GM19043 (cell line): ENCODE measurements around the gene OSBPL7.

Source experiments
- ATAC-seq: cut with Tn5 transposase; IDR thresholded peaks from one replicate; pipeline ENCODE4 v1.9.1; 2021; ENCODE audit warnings: low read depth; ENCODE audit not compliant: unreplicated experiment

OSBPL7 gene

DNA sequence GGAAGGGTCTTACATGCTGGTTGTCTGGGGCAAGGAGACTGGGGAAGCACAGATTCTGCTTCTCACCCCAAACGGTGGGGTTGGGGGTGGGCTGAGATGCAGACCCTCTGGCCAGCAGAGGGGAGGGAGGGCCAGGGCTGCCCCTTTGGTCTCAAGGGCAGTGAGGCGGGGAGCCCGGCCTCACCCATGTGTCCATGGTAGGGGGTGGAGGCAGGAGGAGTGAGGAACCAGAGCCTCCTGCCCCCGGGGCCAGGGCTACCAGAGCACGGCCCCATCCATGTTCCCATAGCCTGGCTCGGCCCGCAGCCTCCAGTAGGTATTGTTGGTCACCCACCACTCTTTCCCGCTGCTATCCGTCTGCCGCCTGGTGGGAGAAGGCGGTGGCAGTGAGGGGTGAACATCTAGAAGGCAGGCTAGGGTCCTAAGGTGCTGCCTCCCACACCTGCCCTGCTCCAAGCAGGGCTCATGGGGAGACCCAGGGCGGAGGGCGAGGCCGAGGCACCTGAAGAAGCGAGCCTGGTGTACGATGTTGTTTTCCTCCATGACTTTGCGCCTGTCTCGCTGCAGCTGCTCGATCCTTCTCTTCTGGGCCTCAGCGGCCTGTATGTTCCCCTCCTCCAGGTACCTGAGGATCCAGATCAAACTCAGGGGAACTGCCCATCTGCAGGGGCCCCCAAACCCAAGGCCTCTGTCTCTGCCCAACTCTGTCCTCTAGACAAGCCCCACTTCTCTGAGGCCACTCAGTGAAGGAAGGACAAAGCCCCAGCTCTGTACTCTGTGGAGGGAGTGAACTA lies 13.4 kb downstream of the OSBPL7 start:
- no peak for ATAC-seq

DNA sequence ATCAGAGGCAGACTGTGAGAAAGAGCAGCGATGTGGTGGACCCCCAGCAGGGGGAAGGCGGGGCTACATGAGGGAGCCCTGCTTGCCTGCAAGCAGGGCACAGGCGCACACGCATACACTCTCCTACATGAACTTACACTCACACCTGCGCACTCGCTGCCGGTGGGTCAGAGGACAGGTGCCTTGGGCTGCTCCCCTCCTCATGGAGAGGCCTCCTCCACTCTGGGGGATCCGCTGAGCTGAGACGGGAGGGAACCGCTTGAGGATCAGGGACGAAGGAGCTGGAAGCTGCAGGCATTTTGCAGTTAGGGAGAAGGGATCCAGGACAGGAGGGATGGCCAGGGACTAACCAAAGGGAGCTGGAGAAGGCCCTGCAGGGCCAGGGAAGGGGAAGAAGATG lies 14.2 kb downstream of the OSBPL7 start:
- ATAC-seq = no peak

DNA sequence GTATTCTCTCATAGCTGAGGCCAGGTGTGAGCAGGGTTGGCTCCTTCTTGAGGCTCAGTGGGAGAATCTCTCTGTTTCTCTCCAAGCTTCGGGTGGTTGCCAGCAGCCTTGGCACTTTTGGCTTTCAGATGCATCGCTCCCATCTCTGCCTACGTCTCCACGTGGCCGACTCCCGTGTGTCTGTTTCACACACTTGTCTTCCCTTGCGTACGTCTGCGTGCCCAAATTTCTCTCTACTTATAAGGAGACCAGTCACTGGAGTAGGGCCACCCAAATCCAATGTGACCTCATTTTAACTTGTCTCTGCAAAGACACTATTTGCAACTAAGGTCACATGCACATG lies 14.7 kb downstream of the OSBPL7 start:
- ATAC-seq = no peak

DNA sequence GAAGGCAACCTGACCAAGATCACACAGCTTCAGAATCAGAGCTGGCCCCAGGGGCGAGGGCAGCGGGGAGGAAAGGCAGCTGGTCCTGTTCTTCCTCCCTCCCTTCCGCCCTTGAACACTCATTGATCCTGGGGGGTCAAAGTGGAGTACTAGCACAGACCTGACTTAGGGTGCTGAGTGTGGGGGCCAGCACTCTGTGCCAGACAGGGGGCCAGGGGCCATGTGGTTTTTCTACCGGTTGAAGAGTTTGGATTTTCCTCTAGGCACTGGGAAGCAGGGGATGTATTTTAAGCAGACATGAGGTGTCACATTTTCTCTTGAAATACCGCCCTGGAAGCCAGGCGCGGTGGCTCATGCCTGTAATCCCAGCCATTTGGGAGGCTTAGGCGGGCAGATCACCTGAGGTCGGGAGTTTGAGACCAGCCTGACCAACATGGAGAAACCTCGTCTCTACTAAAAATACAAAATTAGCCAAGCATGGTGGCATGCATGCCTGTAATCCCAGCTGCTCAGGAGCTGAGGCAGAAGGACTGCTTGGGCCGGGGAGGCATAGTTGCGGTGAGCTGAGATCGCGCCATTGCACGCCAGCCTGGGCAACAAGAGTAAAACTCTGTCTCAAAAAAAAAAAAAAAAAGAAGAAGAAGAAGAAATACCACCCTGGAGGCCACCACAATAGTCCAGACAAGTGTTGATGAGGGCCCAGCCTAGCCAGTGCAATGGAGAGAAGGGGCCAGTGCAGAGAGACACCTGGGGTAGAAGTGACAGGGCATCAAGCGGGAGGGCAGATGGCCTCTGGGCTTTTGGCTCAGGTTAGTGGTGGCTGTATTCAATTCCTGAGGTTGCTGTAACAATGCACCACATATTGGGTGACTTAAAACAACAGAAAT lies 15.3 kb downstream of the OSBPL7 start:
- ATAC-seq = no peak

DNA sequence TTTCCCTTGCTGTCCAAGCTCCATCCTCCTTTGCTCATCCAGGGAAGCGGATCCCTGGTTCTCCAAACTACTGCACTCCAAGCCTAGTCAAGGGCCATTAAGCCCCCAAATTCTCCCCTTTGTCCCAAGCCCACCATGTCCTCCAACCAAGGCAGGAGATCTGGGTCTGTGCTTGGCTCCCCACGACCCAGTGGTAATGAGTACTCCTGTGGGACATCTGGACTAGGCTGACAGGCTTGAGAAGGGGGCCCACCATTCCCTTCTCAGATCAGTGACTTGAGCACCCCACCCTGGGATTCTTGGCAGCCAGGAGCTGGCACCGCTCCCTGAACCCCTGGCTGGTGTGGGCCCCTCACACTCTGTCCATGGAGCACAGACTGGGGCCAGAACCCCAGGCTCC lies 17.1 kb downstream of the OSBPL7 start:
- ATAC-seq = no peak

DNA sequence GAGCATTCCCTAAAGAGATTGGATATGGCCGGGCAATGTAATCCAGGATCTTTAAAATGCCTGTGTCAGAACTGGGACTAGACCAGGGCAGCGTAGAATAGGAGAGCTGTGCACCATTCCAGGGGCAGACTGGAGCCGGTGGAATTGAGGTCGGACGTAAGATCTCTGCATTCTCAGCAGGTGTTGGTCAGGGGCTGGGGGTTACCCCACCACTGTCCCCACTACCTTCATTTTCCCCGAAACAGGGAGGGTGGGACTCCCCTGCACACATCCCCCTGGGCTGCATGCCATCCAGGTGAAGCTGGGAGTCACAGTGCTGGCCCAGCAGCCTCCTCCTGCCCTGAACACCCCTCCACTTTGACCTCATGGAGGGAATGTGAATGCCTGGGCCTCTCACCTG lies 17.8 kb downstream of the OSBPL7 start:
- ATAC-seq = no peak

DNA sequence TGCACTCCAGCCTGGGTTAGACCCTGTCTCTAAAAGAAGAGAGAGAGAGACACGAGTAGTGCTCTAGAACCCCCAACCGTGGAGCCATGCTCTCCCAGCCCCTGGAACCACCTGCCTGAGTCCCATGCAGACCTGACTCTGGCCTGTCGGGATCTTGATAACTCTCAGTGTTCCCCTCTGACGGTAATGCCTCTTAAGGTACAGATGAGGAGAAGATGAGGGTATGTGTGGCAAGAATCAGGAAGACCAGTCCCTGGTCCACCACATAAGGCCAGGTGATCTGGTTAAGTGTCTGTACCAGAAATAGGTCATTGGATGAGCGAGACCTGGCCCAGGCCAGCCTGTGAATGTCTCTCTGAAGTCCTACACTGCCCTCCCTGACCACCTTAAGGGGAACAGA lies 18.4 kb downstream of the OSBPL7 start:
- no peak for ATAC-seq

DNA sequence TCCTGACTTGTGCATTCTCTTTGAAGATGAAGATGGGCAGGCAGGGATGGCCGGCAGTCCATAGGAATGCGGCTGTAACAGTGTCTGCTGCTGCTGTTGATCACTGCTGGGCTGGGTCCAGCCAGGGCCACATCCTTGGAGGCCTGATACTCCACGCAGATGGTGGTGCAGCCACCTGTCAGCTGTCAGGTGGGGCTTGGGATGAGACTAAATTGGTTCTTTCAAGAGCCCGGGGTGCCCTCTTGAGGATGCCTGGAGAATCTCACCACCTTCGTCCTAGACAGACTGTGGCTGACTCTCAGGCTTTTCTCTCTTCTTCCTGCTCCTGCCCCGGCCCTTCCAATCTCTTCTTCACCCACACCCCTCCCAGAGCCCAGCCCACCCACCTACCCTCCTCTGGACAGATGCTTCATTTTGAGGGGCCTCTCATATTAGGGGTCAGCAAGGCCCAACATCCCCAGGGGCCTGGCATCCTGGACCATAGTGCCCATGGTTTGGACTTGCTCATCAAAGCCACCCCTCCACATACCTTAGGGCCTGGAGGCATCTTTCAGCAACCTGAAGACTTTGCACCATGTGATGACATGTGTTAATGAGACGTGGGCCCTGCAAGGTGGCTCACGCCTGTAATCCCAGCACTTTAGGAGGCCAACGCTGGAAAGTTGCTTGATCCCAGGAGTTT lies 19.1 kb downstream of the OSBPL7 start:
- ATAC-seq = no peak

DNA sequence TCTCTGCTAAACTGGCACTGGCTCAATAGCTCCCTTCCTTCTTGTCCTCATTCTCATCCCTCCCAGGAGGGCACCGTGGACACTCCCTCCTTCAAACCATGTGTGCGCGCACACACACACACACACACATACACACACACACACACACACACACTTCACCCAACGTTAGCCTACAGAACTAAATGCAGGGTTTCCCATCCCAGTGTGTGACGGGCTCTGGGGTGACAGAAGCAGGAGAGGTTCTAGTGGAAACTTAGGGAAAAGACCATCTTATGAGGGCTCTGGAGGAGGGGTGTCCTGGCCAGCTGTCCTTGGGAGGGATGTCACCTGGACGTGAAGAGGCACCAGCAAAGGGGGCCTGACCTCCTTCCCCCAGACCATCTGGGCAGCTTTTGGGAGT lies 19.7 kb downstream of the OSBPL7 start:
- ATAC-seq = no peak

DNA sequence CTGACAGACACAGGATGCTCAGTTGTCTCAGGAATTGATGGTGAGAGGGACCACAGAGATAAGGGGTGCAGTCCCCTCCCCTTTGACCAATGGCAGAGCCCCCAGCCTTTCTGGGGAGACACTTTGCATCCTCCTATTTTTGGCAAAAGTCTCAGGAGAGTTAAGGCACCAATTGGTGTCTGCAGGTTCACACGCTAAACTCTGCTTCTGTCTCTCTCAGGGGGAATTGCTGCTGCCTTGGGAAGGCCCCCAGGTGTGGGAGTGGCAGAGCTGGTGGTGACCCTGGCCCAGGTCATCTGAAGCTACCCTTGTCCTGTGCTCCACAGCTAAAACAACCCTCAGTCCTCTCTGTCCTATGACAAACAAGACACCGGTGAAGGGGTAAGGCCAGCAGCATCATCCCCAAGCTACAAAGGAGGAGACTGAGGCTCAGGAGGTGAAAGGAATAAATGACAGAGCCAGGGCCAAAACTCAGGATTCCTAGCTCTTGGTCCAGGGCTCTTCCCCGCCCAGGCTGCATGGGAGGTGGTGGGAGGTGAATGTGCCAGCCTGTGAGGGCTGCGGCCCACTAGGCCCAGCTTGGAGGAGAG lies 20.3 kb downstream of the OSBPL7 start:
- ATAC-seq = no peak

DNA sequence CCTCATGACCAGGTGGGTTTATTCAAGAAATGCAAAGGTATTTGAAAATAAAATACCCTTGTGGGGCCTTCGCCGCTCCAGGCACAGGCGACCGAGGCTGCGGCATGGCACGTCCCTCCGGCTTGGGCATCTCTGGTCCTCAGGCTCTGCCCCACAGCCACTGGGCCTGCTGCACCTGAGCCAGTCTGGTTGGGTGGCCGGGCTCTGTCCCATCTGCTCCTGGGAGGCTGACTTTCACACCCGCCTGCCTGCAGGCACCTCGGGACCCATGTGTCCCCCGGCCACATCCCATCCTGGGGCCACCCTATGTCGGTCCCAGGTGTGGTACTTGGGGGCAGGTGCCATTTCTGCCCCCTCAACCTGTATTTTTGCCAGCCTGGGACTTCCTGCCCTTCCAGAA lies 20.9 kb downstream of the OSBPL7 start:
- ATAC-seq = no peak

DNA sequence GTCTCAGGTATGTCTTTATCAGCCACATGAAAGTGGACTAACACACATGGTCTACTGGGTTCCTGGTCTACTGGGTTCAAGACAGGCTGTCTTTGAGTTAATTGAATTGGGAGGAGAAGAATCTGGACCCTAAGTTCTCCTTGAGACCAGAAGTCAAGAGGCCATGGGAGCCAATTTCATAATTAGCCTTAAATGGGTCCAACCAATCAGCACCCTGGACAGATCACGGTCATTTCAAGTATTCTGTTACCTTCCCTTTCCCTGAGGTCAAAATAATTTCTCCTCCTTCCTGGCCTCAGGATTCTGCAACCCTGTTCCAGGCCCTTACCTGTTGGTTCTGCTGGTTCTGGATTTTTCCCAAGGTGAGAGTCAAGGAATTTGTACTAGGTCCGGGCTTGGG lies 23.8 kb downstream of the OSBPL7 start:
- no peak for ATAC-seq

DNA sequence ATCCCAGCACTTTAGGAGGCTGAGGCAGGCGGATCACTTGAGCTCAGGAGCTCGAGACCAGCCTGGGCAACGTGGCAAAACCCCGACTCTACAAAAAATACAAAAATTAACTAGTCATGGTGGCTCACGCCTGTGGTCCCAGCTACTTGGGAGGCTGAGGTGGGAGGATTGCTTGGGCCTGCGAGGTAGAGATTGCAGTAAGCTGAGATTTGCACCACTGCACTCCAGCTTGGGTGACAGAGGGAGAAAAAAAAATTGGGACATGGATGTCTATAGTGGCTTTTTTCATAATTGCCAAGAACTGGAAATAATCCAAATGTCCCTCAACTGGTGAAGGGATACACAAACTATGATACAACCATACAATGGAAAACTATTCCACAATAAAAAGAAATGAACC lies 28.6 kb downstream of the OSBPL7 start:
- ATAC-seq = no peak

DNA sequence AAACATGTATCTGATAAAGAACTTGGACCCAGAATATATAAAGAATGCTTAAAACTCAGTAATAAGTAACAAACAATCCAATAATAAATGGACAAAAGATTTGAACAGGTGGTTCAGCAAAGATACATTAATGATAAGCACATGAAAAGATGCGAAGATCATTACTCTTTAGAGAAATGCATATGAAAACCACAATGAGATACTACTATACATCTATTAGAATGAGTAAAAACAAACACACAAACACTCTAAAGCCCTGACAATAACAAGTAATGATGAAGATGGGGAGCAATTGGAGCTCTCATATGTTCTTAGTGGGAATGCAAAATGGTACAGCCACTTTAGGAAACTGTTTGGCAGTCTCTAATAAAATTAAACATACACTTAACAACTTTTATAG lies 29.1 kb downstream of the OSBPL7 start:
- ATAC-seq = no peak

DNA sequence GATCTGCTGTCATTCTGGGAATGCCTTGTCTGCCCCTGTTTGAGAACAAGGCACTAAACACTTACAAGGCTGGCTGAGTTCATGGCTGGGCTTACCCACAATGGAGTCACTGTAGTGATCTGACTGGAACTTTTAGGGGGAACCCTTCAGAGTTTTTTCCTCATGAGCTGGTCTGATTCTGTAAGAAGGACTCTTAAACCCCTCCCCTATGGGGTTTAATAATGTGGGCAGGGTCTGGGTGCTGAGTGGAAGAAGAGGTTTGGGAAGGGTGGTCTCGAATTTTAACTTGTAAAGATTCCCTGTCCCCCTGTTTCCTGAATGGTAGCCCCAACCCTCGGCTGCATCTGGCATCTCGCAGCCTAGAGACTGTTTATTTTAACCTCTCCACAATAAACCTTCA lies 30.6 kb downstream of the OSBPL7 start:
- ATAC-seq = no peak

DNA sequence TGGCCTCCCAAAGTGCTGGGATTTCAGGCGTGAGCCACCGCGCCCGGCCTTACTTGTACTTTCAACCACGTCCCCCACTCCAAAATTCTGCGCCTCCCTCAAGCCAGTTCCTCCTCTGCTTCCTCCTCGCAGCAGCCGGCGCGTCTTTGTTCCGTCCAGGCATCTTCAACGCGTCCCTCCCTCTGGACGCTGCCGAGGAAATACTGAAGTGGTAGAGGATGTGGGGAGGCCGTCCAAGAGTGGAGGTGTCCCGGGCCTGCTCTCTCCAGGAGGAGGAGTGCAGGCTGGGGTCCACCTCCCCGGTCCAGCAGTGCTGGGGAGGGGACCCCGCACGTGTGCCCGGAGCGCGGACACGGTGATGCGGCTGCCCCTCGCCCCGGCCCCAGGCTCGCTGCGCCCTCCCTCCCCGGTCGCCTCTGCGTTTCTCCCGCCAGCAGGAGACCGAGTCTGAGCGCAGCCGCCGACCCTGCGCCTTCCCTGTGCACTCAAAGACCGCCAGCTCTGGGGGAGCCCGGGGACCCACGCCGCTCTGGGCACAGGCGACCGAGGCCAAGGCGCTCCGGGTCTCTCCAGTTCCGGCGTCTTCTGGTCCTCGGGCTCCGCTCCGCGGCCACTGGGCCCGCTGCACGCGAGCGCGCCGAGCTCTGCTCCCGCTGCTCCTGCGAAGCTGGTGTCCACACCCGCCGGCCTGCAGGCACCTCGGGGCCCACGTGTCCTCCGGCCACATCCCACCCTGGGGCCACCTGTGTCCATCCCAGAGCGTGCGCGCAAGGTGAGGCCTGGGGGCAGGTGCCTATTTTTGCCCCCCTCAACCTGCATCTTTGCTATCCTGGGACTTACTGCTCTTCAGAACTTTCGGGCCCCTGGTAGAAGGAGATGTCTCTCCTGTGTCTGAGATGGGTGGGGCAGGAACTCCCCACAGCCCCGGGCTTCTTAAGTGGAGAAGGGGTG lies 31.7 kb downstream of the OSBPL7 start:
- no peak for ATAC-seq

DNA sequence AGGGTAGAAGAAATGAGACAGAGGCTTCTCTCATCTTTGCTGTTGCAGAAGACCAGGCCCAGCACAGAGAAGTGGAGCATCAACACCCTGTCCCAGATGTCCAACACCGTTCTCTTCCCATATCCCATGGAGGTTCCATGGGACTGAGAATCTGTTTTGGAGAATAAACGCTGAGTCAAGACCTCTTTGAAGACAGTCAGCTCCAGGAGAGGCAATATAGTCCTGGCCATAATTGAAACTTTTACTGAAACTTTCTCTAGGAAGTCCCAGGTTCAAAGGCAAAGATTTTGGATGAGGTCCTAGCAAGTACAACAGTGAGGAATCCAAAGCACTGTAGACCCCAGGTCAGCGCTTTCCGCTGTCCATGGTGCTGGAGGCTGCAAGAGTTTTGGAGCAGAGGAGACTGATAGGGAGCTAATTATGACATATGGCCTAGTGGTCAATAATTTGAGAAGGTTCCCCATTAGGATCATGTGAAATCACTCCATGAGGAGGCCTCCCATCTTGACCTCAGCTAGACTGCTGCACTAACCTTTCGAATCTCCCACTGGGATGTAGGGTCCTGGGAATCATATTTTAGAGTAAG lies 36.0 kb downstream of the OSBPL7 start:
- ATAC-seq = no peak

DNA sequence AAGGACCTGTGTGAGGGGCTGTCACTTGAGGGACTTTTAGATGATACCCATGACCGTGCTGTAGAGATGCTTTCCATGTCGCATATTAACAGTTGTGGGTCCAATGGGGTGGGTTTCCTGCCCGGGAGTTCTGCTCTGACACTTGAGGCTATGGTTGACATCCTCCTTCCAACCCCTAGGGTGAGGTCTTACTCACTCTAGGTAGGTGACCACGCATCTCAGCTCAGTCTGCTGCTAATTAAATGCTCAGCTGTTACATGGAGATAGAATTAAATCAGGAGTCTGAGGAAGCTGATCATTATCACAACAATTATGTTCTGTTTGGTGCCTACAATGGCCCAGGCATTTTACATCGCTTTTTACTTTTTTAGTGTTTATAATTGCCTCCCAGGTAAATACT lies 40.2 kb downstream of the OSBPL7 start:
- no peak for ATAC-seq

DNA sequence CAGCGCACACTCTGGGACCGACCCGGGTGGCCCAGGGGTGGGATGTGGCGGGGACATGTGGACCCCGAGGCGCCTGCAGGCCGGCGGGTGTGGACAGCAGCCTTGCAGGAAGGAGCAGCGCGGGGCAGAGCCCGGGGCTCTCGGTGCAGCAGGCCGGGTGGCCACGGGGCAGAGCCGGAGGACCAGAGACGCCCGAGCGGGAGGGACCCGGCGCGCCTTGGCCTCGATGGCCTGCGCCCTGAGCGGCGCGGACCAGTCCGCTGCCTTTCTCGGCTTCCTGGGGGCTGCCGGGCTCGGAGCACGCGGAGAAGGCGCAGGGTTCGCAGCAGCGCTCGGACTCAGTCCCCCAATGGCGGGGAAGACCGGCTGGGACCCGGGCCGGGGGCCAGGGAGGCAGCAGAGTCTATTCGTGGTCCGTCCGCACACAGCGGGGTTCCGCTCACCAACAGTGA lies 43.4 kb downstream of the OSBPL7 start:
- ATAC-seq = no peak
